OCI-LY7 (cell line): ENCODE results near the gene RPS6KL1. TPM values are rescaled to one million over a fixed set of nuclear protein-coding genes. Genes with fewer than 3 reads are reported as not detected.

Experiments used
- BruUV-seq: library from RNA; stranded (reverse); fragments of 400-500 nt; replicated peaks from 2 replicates; lab custom pipeline; 2021; lab: Mats Ljungman, UMichigan
- CTCF ChIA-PET: fragments of 300-600 bp; sonication (Branson Sonifier 250); formaldehyde crosslinking; loops from one replicate; lab custom pipeline; 2022; ENCODE audit warnings: antibody characterized with exemption; ENCODE audit not compliant: unreplicated experiment; lab: Charles Lee
- POLR2A ChIA-PET: fragments of 300-600 bp; sonication (Branson Sonifier 250); formaldehyde crosslinking; loops from one replicate; lab custom pipeline; 2022; ENCODE audit warnings: antibody characterized with exemption; lab: Charles Lee
- DNase-seq: peaks from one replicate; pipeline ENCODE4 v3.0.0-alpha.2; 2015; ENCODE audit warnings: low spot score
- H2AFZ ChIP-seq: fragments of 200-600 bp; sonication (generic), shearing (Covaris generic); 2 replicates; pipeline ENCODE4 v1.6.1; 2014; ENCODE audit warnings: mild to moderate bottlenecking, antibody characterized with exemption, low read length, moderate library complexity
- H3K27ac ChIP-seq: fragments of 200-600 bp; sonication (generic); 2 replicates; pipeline ENCODE4 v1.5.1; 2014; ENCODE audit warnings: mixed run types, low read depth, mild to moderate bottlenecking, moderate library complexity, low read length, inconsistent platforms; ENCODE audit not compliant: poor library complexity, severe bottlenecking
- H3K36me3 ChIP-seq: fragments of 200-600 bp; sonication (generic); 2 replicates; pipeline ENCODE4 v1.6.1; 2014; ENCODE audit warnings: mild to moderate bottlenecking, antibody characterized with exemption, low read length, moderate library complexity, mixed read lengths; ENCODE audit not compliant: insufficient read depth
- H3K4me1 ChIP-seq: fragments of 200-600 bp; sonication (generic); 2 replicates; pipeline ENCODE4 v1.5.1; 2014; ENCODE audit warnings: mild to moderate bottlenecking, low read length; ENCODE audit not compliant: insufficient read depth, poor library complexity, severe bottlenecking
- H3K4me2 ChIP-seq: fragments of 200-600 bp; sonication (generic); 2 replicates; pipeline ENCODE4 v1.6.1; 2014; ENCODE audit warnings: mild to moderate bottlenecking, low read length
- H3K4me3 ChIP-seq: fragments of 200-600 bp; sonication (generic); 2 replicates; pipeline ENCODE4 v1.5.1; 2014; ENCODE audit warnings: mild to moderate bottlenecking, low read depth, low read length; ENCODE audit not compliant: poor library complexity, severe bottlenecking
- H3K79me2 ChIP-seq: fragments of 200-600 bp; sonication (generic); 2 replicates; pipeline ENCODE4 v1.6.1; 2016; ENCODE audit warnings: low read depth, mild to moderate bottlenecking, low read length, moderate library complexity, mixed read lengths; ENCODE audit not compliant: insufficient read depth
- H3K9me2 ChIP-seq: fragments of 200-600 bp; sonication (generic); 2 replicates; pipeline ENCODE4 v1.6.1; 2016; ENCODE audit warnings: mild to moderate bottlenecking, low read length, mixed read lengths; ENCODE audit not compliant: insufficient read depth
- H3K9me3 ChIP-seq: fragments of 200-600 bp; sonication (generic); 2 replicates; pipeline ENCODE4 v1.6.1; 2014; ENCODE audit warnings: mild to moderate bottlenecking, mixed run types, low read length, mixed read lengths
- H4K20me1 ChIP-seq: fragments of 200-600 bp; sonication (generic); 2 replicates; pipeline ENCODE4 v1.6.1; 2014; ENCODE audit warnings: mild to moderate bottlenecking, antibody characterized with exemption, low read length, moderate library complexity, mixed read lengths; ENCODE audit not compliant: insufficient read depth
- EZH2phosphoT487 ChIP-seq: fragments of 200-600 bp; sonication (generic); IDR thresholded peaks from 2 replicates; pipeline ENCODE4 v1.6.1; 2018; ENCODE audit warnings: low read depth, borderline replicate concordance, mild to moderate bottlenecking, mixed run types, antibody characterized with exemption, low read length, moderate library complexity, mixed read lengths
- intact Hi-C: fragments of 100-400 bp; cut with micrococcal nuclease; formaldehyde crosslinking; loops from one replicate; pipeline ENCODE4 v1.10.0; 2022; ENCODE audit not compliant: unreplicated experiment
- total RNA-seq, 2 experiments: library from RNA; depleted of rRNA in 1 of 2; stranded (reverse); fragments of >200 nt in 1 of 2; shearing (Covaris generic) in 1 of 2; gene quantifications; 2 replicates each; pipeline ENCODE4 v1.2.3, GENCODE V29; 2014 to 2022
- TF ChIP-seq, protein P1 (sequence below): fragments of 200-600 bp; sonication (generic); conservative IDR thresholded peaks from 2 replicates; pipeline ENCODE4 v1.5.1; 2014; ENCODE audit warnings: mild to moderate bottlenecking, antibody characterized with exemption, low read length, moderate library complexity, mixed read lengths

Gene RPS6KL1
- total RNA-seq, 2 experiments from 2014 or later: 6.1 to 15.3 TPM

DNA sequence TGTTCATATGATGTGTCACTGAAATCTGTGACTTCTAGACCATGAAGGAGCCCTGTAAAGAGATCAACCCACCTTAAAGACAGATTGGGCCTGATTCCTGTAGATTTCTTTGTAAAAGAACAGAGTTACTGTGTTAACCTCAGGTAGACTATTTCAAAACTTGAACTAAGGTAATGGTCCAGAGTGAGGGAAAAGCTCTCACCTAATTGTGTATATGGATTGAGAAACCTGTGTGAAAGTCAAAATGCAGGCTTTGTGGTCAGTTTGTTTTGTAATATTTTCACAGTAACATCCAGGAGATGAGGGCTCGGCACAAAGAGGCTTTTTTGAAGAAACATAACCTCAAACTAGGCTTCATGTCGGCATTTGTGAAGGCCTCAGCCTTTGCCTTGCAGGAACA, 25.0 kb downstream of the RPS6KL1 start:
- DNase-seq: no peak
- Histone ChIP-seq H4K20me1 (peaks cover 7% of the 10 kb centered on the region; the same call in 1 of the 2 replicates), H3K4me3 (no peak overlapping the region), H3K79me2 (no peaks in the 10 kb centered on the region), H3K36me3 (peaks cover 100% of the 10 kb centered on the region), H3K4me1 (peaks cover 14% of the 10 kb centered on the region), H3K27ac (no peak overlapping the region), H3K9me3 (no peaks in the 10 kb centered on the region), H2AFZ (no peak overlapping the region), H3K4me2 (no peak overlapping the region), H3K9me2 (no peaks in the 10 kb centered on the region)
- TF ChIP-seq EZH2phosphoT487: no peak
- TF ChIP-seq, protein P1, sequence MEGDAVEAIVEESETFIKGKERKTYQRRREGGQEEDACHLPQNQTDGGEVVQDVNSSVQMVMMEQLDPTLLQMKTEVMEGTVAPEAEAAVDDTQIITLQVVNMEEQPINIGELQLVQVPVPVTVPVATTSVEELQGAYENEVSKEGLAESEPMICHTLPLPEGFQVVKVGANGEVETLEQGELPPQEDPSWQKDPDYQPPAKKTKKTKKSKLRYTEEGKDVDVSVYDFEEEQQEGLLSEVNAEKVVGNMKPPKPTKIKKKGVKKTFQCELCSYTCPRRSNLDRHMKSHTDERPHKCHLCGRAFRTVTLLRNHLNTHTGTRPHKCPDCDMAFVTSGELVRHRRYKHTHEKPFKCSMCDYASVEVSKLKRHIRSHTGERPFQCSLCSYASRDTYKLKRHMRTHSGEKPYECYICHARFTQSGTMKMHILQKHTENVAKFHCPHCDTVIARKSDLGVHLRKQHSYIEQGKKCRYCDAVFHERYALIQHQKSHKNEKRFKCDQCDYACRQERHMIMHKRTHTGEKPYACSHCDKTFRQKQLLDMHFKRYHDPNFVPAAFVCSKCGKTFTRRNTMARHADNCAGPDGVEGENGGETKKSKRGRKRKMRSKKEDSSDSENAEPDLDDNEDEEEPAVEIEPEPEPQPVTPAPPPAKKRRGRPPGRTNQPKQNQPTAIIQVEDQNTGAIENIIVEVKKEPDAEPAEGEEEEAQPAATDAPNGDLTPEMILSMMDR: no peak
- ChIA-PET POLR2A (interaction anchor here (0.6 kb wide), 3 partner anchors 44 to 996 kb away, joined by 3 to 4 read pairs (median 4); no protein-coding TSS in a partner anchor), CTCF (no interaction called here)
- intact Hi-C loops: no loop called here
- no TSS peak for BruUV-seq

DNA sequence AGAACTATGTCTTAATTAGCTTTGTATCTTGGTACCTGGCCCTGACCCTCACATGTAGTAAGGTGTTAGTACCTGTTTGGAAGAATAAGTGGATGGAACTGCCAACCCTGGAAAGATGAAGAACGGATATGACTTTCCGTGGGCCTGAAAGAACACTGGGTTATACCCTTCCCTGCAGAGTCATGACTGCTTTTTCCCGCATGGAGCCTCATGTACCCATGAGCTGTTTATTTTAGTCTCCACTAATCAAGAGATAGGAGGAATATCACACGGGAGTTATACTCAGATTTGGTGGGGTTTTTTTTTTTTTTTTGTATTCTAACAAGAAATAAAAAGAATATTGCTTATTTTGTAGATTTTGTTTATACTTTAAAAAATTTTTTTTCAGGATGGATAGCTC, 25.4 kb downstream of the RPS6KL1 start:
- H3K4me3 ChIP-seq: no peak overlapping the region
- H2AFZ ChIP-seq: no peak overlapping the region
- H3K79me2 ChIP-seq: no peaks in the 10 kb centered on the region
- H3K36me3 ChIP-seq: peaks cover 100% of the 10 kb centered on the region
- TF ChIP-seq EZH2phosphoT487: no peak
- TF ChIP-seq, protein P1: no peak
- no peak for DNase-seq
- no peaks in the 10 kb centered on the region for H3K9me2 ChIP-seq
- no TSS peak for BruUV-seq
- H3K27ac ChIP-seq: no peak overlapping the region
- peaks cover 14% of the 10 kb centered on the region for H3K4me1 ChIP-seq
- no peaks in the 10 kb centered on the region for H3K9me3 ChIP-seq
- POLR2A ChIA-PET: interaction anchor here (0.6 to 0.7 kb wide), 4 partner anchors 43 to 1304 kb away, joined by 3 to 4 read pairs (median 4); no protein-coding TSS in a partner anchor
- no peak overlapping the region for H3K4me2 ChIP-seq
- H4K20me1 ChIP-seq: peaks cover 11% of the 10 kb centered on the region; the same call in 1 of the 2 replicates
- intact Hi-C loops: no loop called here
- CTCF ChIA-PET: interaction anchor here (0.5 kb wide), 2 partner anchors 14 to 19 kb away, joined by 3 to 16 read pairs; no protein-coding TSS in a partner anchor

DNA sequence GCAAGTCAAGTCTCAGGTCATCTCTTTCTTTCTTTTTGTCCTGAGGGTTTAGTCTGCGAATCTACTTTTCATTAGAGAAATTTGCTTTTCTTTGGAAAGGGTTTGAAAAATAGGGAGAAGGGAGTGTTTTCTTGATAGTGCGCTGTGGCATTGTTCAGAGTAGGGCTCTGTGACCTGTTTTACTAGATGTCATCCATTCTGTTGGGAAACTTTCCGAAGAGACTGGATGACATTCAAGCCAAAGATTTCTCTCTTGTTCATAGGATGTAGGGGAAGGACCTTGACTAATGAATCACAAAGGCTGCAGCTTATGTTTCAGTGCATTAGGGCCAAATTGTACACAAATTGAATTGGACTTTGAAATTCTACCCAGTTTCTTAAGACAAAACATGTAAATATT, 26.7 kb downstream of the RPS6KL1 start:
- H3K27ac ChIP-seq: no peak overlapping the region
- no peaks in the 10 kb centered on the region for H3K9me2 ChIP-seq
- intact Hi-C loops: no loop called here
- no peaks in the 10 kb centered on the region for H3K79me2 ChIP-seq
- no peak overlapping the region for H3K4me2 ChIP-seq
- no peak for DNase-seq
- H4K20me1 ChIP-seq: peaks cover 18% of the 10 kb centered on the region; the same call in 1 of the 2 replicates
- H3K4me3 ChIP-seq: no peak overlapping the region
- ChIA-PET POLR2A (interaction anchor here (0.7 kb wide), 1 partner anchor 24 kb away, joined by 4 read pairs; no protein-coding TSS in a partner anchor), CTCF (no interaction called here)
- peaks cover 100% of the 10 kb centered on the region for H3K36me3 ChIP-seq
- TF ChIP-seq, protein P1: no peak
- no peak for TF ChIP-seq EZH2phosphoT487
- no peaks in the 10 kb centered on the region for H3K9me3 ChIP-seq
- H3K4me1 ChIP-seq: peaks cover 15% of the 10 kb centered on the region
- H2AFZ ChIP-seq: no peak overlapping the region
- TSS peak; percentile 16 for BruUV-seq
